Mucosa of stomach (tissue), 1 donor: ENCODE measurements around the gene NTM.
"Not testable (repeated sequence)": the region's sequence is repeated elsewhere in the genome, so short reads cannot be mapped to it uniquely, and the experiment has no call there.

ENCODE experiments used
- H3K27me3 ChIP-seq: one replicate; pipeline ENCODE4 v1.7.0; 2013; ENCODE audit warnings: mild to moderate bottlenecking, low read length; ENCODE audit not compliant: control insufficient read depth, insufficient read depth
- H3K36me3 ChIP-seq: one replicate; pipeline ENCODE4 v1.7.0; 2013; ENCODE audit warnings: low read length; ENCODE audit not compliant: control insufficient read depth, insufficient read depth
- H3K4me1 ChIP-seq: one replicate; pipeline ENCODE4 v1.7.0; 2013; ENCODE audit warnings: mild to moderate bottlenecking, low read length; ENCODE audit not compliant: control insufficient read depth, insufficient read depth
- H3K4me3 ChIP-seq: one replicate; pipeline ENCODE4 v1.7.0; 2013; ENCODE audit warnings: low read length
- H3K9ac ChIP-seq: one replicate; pipeline ENCODE4 v1.7.0; 2013; ENCODE audit warnings: mild to moderate bottlenecking, low read length, moderate library complexity
- H3K9me3 ChIP-seq: one replicate; pipeline ENCODE4 v1.7.0; 2013; ENCODE audit warnings: mild to moderate bottlenecking, low read length, moderate library complexity; ENCODE audit not compliant: control insufficient read depth
- donor health status: Pancreatic carcinoma.

Gene NTM

DNA sequence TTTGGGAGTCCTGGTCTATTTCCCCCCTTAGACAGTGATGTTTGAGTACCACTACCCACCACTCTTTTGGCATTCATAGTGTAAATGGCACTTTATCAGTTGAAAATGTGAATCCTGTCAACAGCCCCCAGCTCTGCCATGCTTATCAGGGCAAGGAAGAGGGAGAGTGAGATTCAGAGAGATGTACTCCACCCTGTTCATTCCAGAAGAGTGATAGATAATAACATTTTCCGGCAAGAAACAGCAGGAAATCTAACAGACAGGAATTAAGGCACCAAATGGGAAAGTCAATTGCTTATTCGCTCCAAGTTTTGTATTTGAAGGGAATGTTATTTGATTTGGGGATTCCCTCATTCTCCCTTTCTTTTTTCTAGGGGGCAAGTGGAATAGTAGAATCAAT, 681.9 kb downstream of the NTM start:
- Histone ChIP-seq H3K9ac (no peak overlapping the region), H3K4me1 (no peaks in the 10 kb centered on the region), H3K27me3 (no peaks in the 10 kb centered on the region), H3K36me3 (no peaks in the 10 kb centered on the region), H3K9me3 (no peaks in the 10 kb centered on the region), H3K4me3 (no peak overlapping the region)

DNA sequence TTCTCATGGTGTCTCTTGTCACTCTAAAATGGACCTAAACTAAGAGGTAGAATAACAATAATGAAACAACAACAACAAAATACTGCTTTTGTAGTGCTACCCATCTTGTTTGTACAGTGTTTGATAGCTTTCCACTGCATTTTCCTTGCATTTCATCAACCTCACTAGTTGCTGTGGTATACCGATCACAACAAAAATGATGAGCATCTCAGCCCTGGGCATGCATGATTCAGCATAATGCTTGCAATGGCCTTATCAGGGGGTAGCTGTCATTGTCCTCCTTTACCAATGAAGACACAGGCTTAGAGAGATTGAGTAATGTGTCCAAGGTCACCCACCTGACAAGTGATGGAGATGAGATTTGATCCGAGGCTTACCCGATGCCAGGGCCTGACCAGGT, 682.5 kb downstream of the NTM start:
- no peak overlapping the region for H3K9ac ChIP-seq
- H3K9me3 ChIP-seq: no peaks in the 10 kb centered on the region
- no peaks in the 10 kb centered on the region for H3K4me1 ChIP-seq
- H3K27me3 ChIP-seq: no peaks in the 10 kb centered on the region
- no peak overlapping the region for H3K4me3 ChIP-seq
- no peaks in the 10 kb centered on the region for H3K36me3 ChIP-seq

DNA sequence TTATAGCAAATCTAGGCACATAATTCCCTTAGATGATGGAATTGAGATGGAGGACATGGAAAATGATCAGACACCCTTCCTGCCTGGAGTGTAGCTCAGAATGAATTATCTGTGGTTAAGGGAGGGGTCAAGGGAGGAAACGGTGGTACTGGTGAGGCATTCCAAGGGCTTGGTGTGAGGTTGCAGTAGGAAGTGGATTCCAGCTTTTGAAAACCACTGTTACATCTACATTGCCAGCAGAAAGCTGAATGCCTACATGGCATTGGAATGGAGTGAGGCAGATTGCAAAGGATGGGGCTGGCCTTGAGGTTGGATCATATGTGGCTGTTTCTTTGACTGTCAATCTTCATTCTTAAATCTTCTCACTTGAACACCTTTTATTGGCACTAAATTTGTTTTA, 684.4 kb downstream of the NTM start:
- no peaks in the 10 kb centered on the region for H3K9me3 ChIP-seq
- no peak overlapping the region for H3K4me3 ChIP-seq
- H3K36me3 ChIP-seq: no peaks in the 10 kb centered on the region
- no peaks in the 10 kb centered on the region for H3K27me3 ChIP-seq
- no peaks in the 10 kb centered on the region for H3K4me1 ChIP-seq
- no peak overlapping the region for H3K9ac ChIP-seq

DNA sequence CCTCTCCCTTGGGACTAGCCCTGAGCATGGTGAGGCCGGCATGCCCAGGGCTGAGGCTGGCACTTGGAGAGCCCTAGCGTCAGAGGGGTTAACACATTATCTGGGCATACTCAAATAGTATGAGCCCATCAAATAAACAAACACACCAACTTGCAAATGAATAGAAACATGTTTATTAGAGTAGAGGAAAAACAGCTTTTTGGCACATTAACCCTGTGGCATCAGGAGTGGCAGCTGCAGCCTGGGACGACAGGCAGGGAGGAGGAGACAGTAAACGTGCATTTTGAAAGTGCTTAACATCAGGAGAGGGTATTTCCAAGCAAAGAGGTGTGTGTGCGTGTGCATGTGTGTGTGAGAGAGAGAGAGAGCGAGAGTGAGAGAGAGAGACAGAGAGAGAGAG, 684.9 kb downstream of the NTM start:
- no peaks in the 10 kb centered on the region for H3K4me1 ChIP-seq
- H3K27me3 ChIP-seq: no peaks in the 10 kb centered on the region
- H3K36me3 ChIP-seq: no peaks in the 10 kb centered on the region
- H3K9me3 ChIP-seq: no peaks in the 10 kb centered on the region
- no peak overlapping the region for H3K9ac ChIP-seq
- H3K4me3 ChIP-seq: no peak overlapping the region

GRCh38 chr11:132056689-132057088, 686.3 kb downstream of the NTM start:
- Histone ChIP-seq H3K36me3 (no peaks in the 10 kb centered on the region), H3K4me3 (no peak overlapping the region), H3K9ac (no peak overlapping the region), H3K9me3 (no peaks in the 10 kb centered on the region), H3K27me3 (no peaks in the 10 kb centered on the region), H3K4me1 (no peaks in the 10 kb centered on the region)

DNA sequence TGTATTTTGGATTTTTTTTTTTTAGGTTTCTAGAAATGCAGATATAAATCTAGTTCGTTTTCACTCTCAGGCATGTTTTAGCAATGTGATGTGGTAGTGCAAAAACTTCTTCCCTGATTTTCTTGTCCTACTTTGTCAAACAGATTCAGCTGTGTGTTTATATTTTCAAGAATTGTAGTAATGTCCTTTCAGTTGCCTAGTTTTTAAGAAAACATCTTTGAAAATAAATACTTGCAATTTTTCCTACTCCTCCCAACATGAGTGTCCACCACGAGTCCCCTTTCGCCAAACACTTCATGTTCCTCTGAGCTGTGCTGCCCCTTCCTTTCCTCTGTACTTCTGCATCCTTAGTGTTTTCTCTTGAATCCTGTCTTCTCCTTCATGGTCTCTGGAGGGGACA, 686.9 kb downstream of the NTM start:
- no peaks in the 10 kb centered on the region for H3K36me3 ChIP-seq
- no peak overlapping the region for H3K4me3 ChIP-seq
- no peaks in the 10 kb centered on the region for H3K27me3 ChIP-seq
- no peaks in the 10 kb centered on the region for H3K4me1 ChIP-seq
- H3K9ac ChIP-seq: no peak overlapping the region
- H3K9me3 ChIP-seq: no peaks in the 10 kb centered on the region

DNA sequence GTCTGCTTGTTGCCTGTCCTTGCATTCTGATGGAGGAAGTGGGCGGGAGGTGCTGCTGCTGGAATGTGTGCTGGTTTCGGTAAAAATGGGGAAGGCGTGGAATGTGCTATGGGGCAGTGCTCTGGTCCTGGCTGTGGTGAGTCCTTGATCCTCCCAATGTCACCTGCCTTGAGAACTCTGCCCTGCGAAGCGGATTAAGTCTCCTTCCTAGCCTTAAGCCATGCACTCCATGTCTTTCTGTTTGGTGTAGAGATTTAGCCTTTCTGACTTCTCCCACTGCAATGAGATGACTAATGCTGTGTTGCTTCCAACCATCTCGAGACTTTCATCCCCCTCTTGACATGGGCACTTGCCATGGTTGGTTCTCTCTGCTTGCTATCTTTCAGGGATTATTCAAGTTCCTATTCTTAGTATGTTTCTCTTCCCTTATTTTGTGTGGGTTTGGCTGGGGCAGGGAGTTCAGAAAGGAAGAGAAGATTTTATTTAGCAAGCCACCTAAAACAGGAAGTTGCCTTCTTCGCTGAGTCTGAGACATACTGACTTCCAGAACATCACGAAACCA, 687.9 kb downstream of the NTM start:
- Histone ChIP-seq H3K36me3 (no peaks in the 10 kb centered on the region), H3K4me1 (no peaks in the 10 kb centered on the region), H3K9me3 (no peaks in the 10 kb centered on the region), H3K9ac (no peak overlapping the region), H3K4me3 (no peak overlapping the region), H3K27me3 (no peaks in the 10 kb centered on the region)

- H3K36me3 ChIP-seq: no peaks in the 10 kb centered on the region
- no peaks in the 10 kb centered on the region for H3K4me1 ChIP-seq
- no peaks in the 10 kb centered on the region for H3K9me3 ChIP-seq
- no peak overlapping the region for H3K9ac ChIP-seq
- no peak overlapping the region for H3K4me3 ChIP-seq
- H3K27me3 ChIP-seq: no peaks in the 10 kb centered on the region
These were observed 690.2 kb downstream of the NTM start for GRCh38 chr11:132060567-132060966.

- Histone ChIP-seq H3K36me3 (no peaks in the 10 kb centered on the region), H3K4me3 (no peak overlapping the region), H3K27me3 (no peaks in the 10 kb centered on the region), H3K9ac (no peak overlapping the region), H3K9me3 (no peaks in the 10 kb centered on the region), H3K4me1 (no peaks in the 10 kb centered on the region)
These were observed 691.6 kb downstream of the NTM start for GRCh38 chr11:132062031-132062430.

DNA sequence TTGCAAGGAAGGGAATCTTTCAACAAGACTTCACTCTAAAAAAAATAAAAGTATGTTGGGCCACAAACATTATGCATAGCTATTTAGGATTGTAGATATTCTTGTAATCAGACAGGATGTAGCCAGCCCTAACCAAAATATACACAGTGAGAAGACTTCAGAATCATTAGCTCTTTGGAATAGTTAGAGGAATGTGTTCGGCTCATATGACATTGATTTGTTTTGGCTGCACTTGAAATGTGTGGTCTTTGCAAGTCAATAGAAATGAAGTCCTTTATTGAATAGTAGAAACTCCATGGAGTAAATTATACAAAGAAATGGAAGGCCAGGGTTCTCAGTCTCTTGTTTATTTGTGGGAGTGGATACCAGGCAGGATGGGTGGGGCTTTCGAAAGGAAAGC, 692.1 kb downstream of the NTM start:
- Histone ChIP-seq H3K36me3 (no peaks in the 10 kb centered on the region), H3K4me1 (no peaks in the 10 kb centered on the region), H3K9me3 (no peaks in the 10 kb centered on the region), H3K9ac (no peak overlapping the region), H3K4me3 (no peak overlapping the region), H3K27me3 (no peaks in the 10 kb centered on the region)

GRCh38 chr11:132064987-132065620, 694.7 kb downstream of the NTM start:
- H3K9ac ChIP-seq: no peak overlapping the region
- H3K9me3 ChIP-seq: no peaks in the 10 kb centered on the region
- no peak overlapping the region for H3K4me3 ChIP-seq
- H3K4me1 ChIP-seq: no peaks in the 10 kb centered on the region
- no peaks in the 10 kb centered on the region for H3K36me3 ChIP-seq
- no peaks in the 10 kb centered on the region for H3K27me3 ChIP-seq

- Histone ChIP-seq H3K9ac (no peak overlapping the region), H3K9me3 (no peaks in the 10 kb centered on the region), H3K4me1 (no peaks in the 10 kb centered on the region), H3K4me3 (no peak overlapping the region), H3K27me3 (no peaks in the 10 kb centered on the region), H3K36me3 (no peaks in the 10 kb centered on the region)
These were observed 698.1 kb downstream of the NTM start for GRCh38 chr11:132068556-132068955.

DNA sequence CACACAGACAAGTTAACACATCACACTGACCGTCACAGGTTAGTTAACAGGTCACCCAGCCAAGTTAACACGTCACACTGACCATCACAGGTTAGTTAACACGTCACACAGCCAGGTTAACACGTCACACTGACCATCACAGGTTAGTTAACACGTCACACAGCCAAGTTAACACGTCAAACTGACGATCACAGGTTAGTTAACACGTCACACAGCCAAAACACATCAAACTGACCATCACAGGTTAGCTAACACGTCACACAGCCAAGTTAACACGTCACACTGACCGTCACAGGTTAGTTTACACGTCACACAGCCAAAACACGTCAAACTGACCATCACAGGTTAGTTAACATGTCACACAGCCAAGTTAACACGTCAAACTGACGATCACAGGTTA, 699.2 kb downstream of the NTM start:
- not testable (repeated sequence) for H3K36me3 ChIP-seq, H3K9me3 ChIP-seq, H3K27me3 ChIP-seq, H3K9ac ChIP-seq, H3K4me3 ChIP-seq, H3K4me1 ChIP-seq
